HT-29 (cell line): ENCODE results near the gene AMPD3. TPM values are rescaled to one million over a fixed set of nuclear protein-coding genes. Genes with fewer than 3 reads are reported as not detected.
A peak's percentile ranks its signal among the peaks of the same experiment; 100 is the strongest.

ENCODE experiments used
- DNase-seq: peaks from one replicate; pipeline ENCODE4 v3.0.0-alpha.2; 2015; ENCODE audit warnings: low spot score
- total RNA-seq: library from RNA; depleted of rRNA; stranded (reverse); fragments of >200 nt; shearing (Covaris generic); gene quantifications from 2 replicates; pipeline ENCODE4 v1.2.3, GENCODE V29; 2014

AMPD3 gene
- total RNA-seq, 1 experiment from 2014 or later, result 10.4 TPM

- DNase-seq, result no peak
These were observed 48.2 kb downstream of the AMPD3 start for GRCh38 chr11:10503221-10503620.

GRCh38 chr11:10503777-10504480 is 48.9 kb downstream of the AMPD3 start:
- no peak for DNase-seq

- DNase-seq, result no peak
These were observed 49.4 kb downstream of the AMPD3 start for GRCh38 chr11:10504490-10504889.

- DNase-seq, result no peak
These were observed 50.4 kb downstream of the AMPD3 start for GRCh38 chr11:10505278-10506007.

- DNase-seq, result no peak
These were observed 50.9 kb downstream of the AMPD3 start for GRCh38 chr11:10506008-10506370.

- no peak for DNase-seq
These were observed 56.1 kb downstream of the AMPD3 start for GRCh38 chr11:10511181-10511621.

GRCh38 chr11:10514202-10514601 is 59.1 kb downstream of the AMPD3 start:
- DNase-seq, result peak; percentile 42

- DNase-seq, result no peak
These were observed 59.6 kb downstream of the AMPD3 start for GRCh38 chr11:10514709-10515108.

GRCh38 chr11:10515418-10515817 is 60.4 kb downstream of the AMPD3 start:
- DNase-seq, result no peak

GRCh38 chr11:10518123-10518522 is 63.1 kb downstream of the AMPD3 start:
- DNase-seq, result no peak

- DNase-seq, result no peak
These were observed 63.8 kb downstream of the AMPD3 start for GRCh38 chr11:10518891-10519290.

- no peak for DNase-seq
These were observed 64.6 kb downstream of the AMPD3 start for GRCh38 chr11:10519630-10520029.

GRCh38 chr11:10520562-10520961 is 65.5 kb downstream of the AMPD3 start:
- DNase-seq, result no peak

- no peak for DNase-seq
These were observed 67.2 kb downstream of the AMPD3 start for GRCh38 chr11:10522276-10522675.

- peak; percentile 30 for DNase-seq
These were observed 67.9 kb downstream of the AMPD3 start for GRCh38 chr11:10522921-10523320.

GRCh38 chr11:10524471-10524870 is 69.4 kb downstream of the AMPD3 start:
- DNase-seq, result no peak

GRCh38 chr11:10526974-10527918 is 72.2 kb downstream of the AMPD3 start:
- peak; percentile 57 for DNase-seq

- no peak for DNase-seq
These were observed 73.1 kb downstream of the AMPD3 start for GRCh38 chr11:10528121-10528520.

GRCh38 chr11:10529279-10529678 is 74.2 kb downstream of the AMPD3 start:
- DNase-seq, result no peak

- no peak for DNase-seq
These were observed 77.5 kb downstream of the AMPD3 start for GRCh38 chr11:10532526-10532925.

- no peak for DNase-seq
These were observed 78.3 kb downstream of the AMPD3 start for GRCh38 chr11:10533323-10533722.

- DNase-seq, result no peak
These were observed 79.3 kb downstream of the AMPD3 start for GRCh38 chr11:10534316-10534715.
